GM12878 (cell line): Measurements from ENCODE around the gene GOLGA2. TPM values are rescaled to one million over a fixed set of nuclear protein-coding genes. Genes with fewer than 3 reads are reported as not detected.

Experiments used
- BCL3 ChIP-seq: IDR thresholded peaks from 2 replicates; pipeline ENCODE4 v1.6.1; 2011; ENCODE audit warnings: borderline replicate concordance, low read depth, mild to moderate bottlenecking, moderate library complexity, low read length; ENCODE audit not compliant: insufficient read depth, poor library complexity, severe bottlenecking
- CBX5 ChIP-seq: sonication (generic); IDR thresholded peaks from 2 replicates; pipeline ENCODE4 v1.6.1; 2016; ENCODE audit warnings: low read depth, moderate library complexity, mild to moderate bottlenecking, inconsistent platforms
- CTCF ChIP-seq, 3 experiments: IDR thresholded peaks in 2 of 3; conservative IDR thresholded peaks in 1 of 3; 2 replicates each; pipeline ENCODE4 v1.5.1; 2011; ENCODE audit warnings: low read depth in 3 of 3, low read length in 3 of 3, mild to moderate bottlenecking in 3 of 3, control low read depth in 2 of 3, moderate library complexity in 2 of 3, inconsistent platforms in 1 of 3, mixed read lengths in 1 of 3; ENCODE audit not compliant: control insufficient read depth in 2 of 3, insufficient read depth in 1 of 3; ENCODE audit errors: extremely low read depth in 1 of 3
- CUX1 ChIP-seq: IDR thresholded peaks from 2 replicates; pipeline ENCODE4 v1.6.1; 2012; ENCODE audit warnings: improper control_type of control experiment, low read depth, low read length; ENCODE audit not compliant: insufficient replicate concordance
- EZH2 ChIP-seq: IDR thresholded peaks from 2 replicates; pipeline ENCODE4 v1.6.1; 2012; ENCODE audit warnings: low read depth, mild to moderate bottlenecking, control low read depth, inconsistent platforms, low read length, borderline replicate concordance; ENCODE audit not compliant: control insufficient read depth
- FOXM1 ChIP-seq: IDR thresholded peaks from 2 replicates; pipeline ENCODE4 v1.6.1; 2012; ENCODE audit warnings: low read depth, mild to moderate bottlenecking, inconsistent platforms, low read length, moderate library complexity
- GABPA ChIP-seq: IDR thresholded peaks from 2 replicates; pipeline ENCODE4 v1.6.1; 2014; ENCODE audit warnings: antibody characterized with exemption, low read depth, mild to moderate bottlenecking, inconsistent platforms
- MTA2 ChIP-seq: fragments of 450-650 bp; IDR thresholded peaks from 2 replicates; pipeline ENCODE4 v1.6.1; 2016; ENCODE audit warnings: low read depth, mild to moderate bottlenecking, moderate library complexity
- SIX5 ChIP-seq: IDR thresholded peaks from 2 replicates; pipeline ENCODE4 v1.6.1; 2011; ENCODE audit warnings: mild to moderate bottlenecking, low read depth, low read length, moderate library complexity; ENCODE audit not compliant: severe bottlenecking
- SKIL ChIP-seq: fragments of 450-650 bp; IDR thresholded peaks from 2 replicates; pipeline ENCODE4 v1.6.1; 2017; ENCODE audit warnings: mild to moderate bottlenecking, low read depth, inconsistent platforms; ENCODE audit not compliant: poor library complexity, severe bottlenecking
- SMAD1 ChIP-seq: fragments of 450-650 bp; IDR thresholded peaks from 2 replicates; pipeline ENCODE4 v1.6.1; 2018; ENCODE audit warnings: mild to moderate bottlenecking, low read depth; ENCODE audit not compliant: partially characterized antibody
- ZBTB40 ChIP-seq: fragments of 450-650 bp; IDR thresholded peaks from 2 replicates; pipeline ENCODE4 v1.6.1; 2016; ENCODE audit warnings: mild to moderate bottlenecking, moderate library complexity, borderline replicate concordance
- ZNF274 ChIP-seq: IDR thresholded peaks from one replicate; pipeline ENCODE4 v1.8.0; 2011; ENCODE audit not compliant: insufficient read length, insufficient read depth
- polyA plus RNA-seq, 11 experiments: library from polyadenylated mRNA; depleted of rRNA in 4 of 11; unstranded in 6 of 11; stranded (reverse) in 5 of 11; fragments of >200 nt; fragmentation: Nextera tagmentation in 4 of 11; fragmentation: Illumina TruSeq in 1 of 11; extraction: Ambion mirVana in 4 of 11; extraction: Trizol in 1 of 11; gene quantifications; 1 replicate in 1 of 11; 2 replicates in 10 of 11; pipeline versions ENCODE4 v1.2.1 to v1.2.3, GENCODE V29; 2011 to 2016; ENCODE audit warnings: inconsistent platforms in 2 of 11, missing spikeins in 2 of 11, low read depth in 1 of 11
- total RNA-seq, 4 experiments: library from RNA; depleted of rRNA in 3 of 4; stranded (reverse); fragments of >200 nt in 3 of 4; fragmentation: Illumina TruSeq in 1 of 4; extraction: Trizol in 1 of 4; gene quantifications; 2 replicates each; pipeline versions ENCODE4 v1.2.1 to v1.2.3, GENCODE V29; 2013 to 2021

Gene GOLGA2
- total and polyA plus RNA-seq, 10 of the 15 experiments (the other 5 are each of a cell fraction or from before 2014, with no cell fraction given): 5.9 to 32.6 (median 19.7) TPM

- no peak for TF ChIP-seq CUX1
- TF ChIP-seq CBX5: no peak
- no peak for TF ChIP-seq BCL3
- TF ChIP-seq MTA2: 0 out of 2 replicates have a peak, but pooled peaks have one; percentile 44
- no peak for TF ChIP-seq CTCF (IDR thresholded peaks at IDR 0.05 in 2 of 3, conservative IDR thresholded peaks at IDR 0.05 in 1 of 3; ENCODE audit: control insufficient read depth in 2 of 3, extremely low read depth in 1 of 3, insufficient read depth in 1 of 3, low read depth in 3 of 3, low read length in 3 of 3)
- no peak for TF ChIP-seq SIX5
- peak; percentile 15 for TF ChIP-seq SKIL
- no peak for TF ChIP-seq ZNF274
- TF ChIP-seq SMAD1: peak; percentile 50
- no peak for TF ChIP-seq FOXM1
- peak; percentile 50; the same call in 1 of the 2 replicates for TF ChIP-seq ZBTB40
- no peak for TF ChIP-seq EZH2
- TF ChIP-seq GABPA: no peak
These were observed 284 bp upstream of the GOLGA2 start, which contains the start of gene SWI5 (continued) for GRCh38 chr9:128276008-128276573.
